Measurements from ENCODE around the gene UNC79.

DNA sequence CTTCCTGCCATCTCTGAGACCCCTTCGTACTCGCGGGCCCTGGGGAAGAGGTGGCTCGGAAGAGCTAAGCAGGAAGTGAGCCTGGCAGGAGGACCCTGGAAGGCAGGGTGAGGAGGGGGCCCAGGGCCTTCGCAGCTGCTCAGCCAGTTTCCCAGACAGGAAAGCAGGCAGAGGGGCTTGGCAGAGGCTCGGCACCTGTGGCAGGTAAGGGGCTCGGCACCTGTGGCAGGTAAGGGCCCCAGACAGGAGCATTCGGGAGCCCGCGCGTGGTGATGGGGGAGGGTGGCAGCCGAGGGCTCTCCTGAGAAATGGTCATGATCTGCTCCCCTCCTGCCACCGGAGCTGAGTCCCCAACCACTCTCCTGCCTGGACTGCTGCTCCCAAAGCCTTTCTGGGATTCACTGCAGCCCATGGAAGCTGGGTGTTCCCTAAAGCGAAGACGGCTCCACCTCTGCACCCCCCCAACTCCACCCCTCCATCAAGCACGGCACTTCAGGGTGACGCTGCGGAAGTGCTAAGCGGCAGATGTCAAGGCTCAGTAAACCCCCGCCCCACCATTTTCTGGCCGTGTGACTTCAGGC is 294.4 kb downstream of the UNC79 start:
- TF ChIP-seq POLR2A (IDR thresholded peaks at IDR 0.05; ENCODE audit: low read depth, low read length) = no peak
- TF ChIP-seq POLR2AphosphoS5 (IDR thresholded peaks at IDR 0.05; ENCODE audit: low read depth, low read length) = no peak
